GM12892 (cell line): Measurements from ENCODE around the gene CCDC88C.

Source experiments
- DNase-seq: peaks from one replicate; pipeline ENCODE4 v3.0.0; 2011; ENCODE audit not compliant: insufficient read length
- FAIRE-seq: peaks from 2 replicates; lab custom pipeline; 2011; peaks lifted over from hg19 to GRCh38; lab: Jason Lieb, UNC
- POLR2A ChIP-seq: IDR thresholded peaks from 2 replicates; pipeline ENCODE4 v1.6.1; 2011; ENCODE audit warnings: low read depth, low read length, control low read depth
- POLR2AphosphoS5 ChIP-seq: IDR thresholded peaks from 2 replicates; pipeline ENCODE4 v1.6.1; 2011; ENCODE audit warnings: low read depth, low read length, control low read depth
- TAF1 ChIP-seq: IDR thresholded peaks from 2 replicates; pipeline ENCODE4 v1.6.1; 2011; ENCODE audit warnings: low read depth, mild to moderate bottlenecking, control low read depth, low read length, borderline replicate concordance

Gene CCDC88C

DNA sequence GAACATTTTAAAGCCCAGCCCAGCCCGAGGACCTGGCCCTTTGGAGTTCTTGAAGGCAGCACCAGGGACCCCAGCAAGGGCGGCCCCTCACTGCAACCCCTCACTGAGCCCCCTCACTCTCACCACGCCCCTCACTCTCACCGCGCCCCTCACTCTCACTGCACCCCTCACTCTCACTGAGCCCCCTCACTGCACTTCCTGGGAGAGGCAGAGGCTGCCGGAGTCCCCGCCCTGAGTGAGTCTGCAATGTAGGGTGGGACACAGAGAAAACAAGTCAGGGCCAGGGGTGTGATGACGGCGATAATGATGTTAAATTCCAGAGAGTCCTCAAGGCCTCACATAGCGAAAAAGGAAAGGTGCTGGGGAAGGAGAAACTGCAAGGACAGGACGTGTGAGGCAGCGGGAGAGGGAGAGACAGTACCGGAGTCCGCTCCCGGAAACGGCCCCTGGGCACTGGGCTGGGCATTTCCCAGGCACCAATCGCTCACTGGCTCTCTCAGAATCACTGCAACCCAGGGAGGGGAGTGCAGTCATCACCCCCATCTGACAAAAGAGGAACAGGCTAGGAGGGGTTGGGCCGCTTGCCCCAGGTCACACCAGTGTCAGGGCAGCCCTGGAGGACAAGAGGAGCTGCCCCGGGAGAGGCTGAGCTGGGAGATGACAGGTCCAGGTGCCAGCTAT is 24.9 kb downstream of the CCDC88C start:
- DNase-seq (peak; percentile 45), FAIRE-seq (peak; percentile 88)
- TF ChIP-seq POLR2AphosphoS5 (no peak), TAF1 (no peak), POLR2A (no peak)

DNA sequence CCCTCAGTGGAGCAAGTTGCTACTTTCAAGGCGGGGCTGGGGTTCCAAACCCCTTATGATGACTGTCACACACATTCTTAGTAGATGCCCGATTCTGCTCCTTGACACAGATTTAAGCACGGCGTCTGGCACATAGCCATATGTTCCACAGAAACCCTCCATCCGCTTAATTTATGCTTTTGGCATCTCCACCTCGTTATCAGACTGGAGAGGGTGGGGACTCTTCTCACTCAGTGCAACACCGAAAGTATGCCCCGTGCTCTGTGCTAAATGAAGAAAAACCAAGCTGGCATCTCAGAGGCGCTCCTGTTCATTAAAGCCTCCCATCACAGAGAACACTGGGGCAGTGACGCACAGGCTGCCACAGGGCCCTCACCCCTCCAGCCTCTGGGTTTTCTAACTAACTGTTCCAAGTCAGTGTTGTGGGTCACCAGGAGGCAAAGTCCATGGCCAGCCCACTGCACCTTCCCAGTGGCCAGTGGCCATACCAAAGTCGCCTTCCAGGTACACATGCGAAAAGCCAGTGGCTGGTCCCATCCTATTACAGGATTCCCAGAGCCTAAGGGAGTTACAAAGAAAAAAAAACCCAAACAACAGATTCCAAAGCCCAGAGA is 27.3 kb downstream of the CCDC88C start:
- TF ChIP-seq TAF1 (no peak), POLR2AphosphoS5 (no peak), POLR2A (no peak)
- FAIRE-seq (no peak), DNase-seq (no peak)

DNA sequence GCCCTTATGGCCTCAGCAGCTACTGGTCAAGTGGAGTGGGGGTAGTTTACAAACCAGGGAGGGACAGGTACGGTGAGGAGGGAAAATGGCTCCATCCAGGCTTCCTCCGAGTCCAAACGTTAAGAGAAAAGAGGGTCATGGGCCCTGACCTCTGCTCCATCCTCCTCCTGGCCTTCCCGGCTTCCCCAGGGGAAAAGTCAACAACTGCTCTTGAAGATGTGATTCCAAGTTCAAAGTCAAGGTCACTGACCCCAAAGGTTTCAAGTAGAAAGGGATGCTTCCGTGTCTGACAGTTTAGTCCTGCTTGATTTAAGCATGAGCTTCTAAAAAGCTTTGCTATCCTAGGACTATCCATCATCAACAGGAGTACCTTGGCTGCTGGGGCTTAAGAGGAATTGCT is 28.5 kb downstream of the CCDC88C start:
- DNase-seq (no peak), FAIRE-seq (peak; percentile 14)
- TF ChIP-seq POLR2A = no peak
- TF ChIP-seq POLR2AphosphoS5 = no peak

DNA sequence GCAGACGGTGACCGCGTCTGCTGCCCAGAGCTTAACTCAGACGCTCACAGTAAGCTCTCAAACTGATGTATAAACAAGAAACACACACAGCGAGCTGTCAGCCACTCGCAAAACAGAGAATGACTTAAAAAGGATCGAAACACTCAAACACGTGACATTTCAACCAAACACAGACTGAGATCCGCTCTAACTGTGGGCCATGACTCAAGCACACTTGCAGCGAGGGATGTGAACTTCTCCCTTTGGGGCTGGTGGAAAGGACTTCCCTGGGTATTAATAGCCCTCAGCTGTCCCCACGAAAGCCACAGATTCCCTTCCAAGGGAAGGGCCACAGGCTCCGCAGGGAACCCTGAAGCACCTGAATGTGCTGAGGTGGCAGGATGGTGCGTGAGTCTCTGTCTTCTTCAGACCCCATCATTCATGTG is 29.1 kb downstream of the CCDC88C start:
- TF ChIP-seq TAF1 (no peak), POLR2AphosphoS5 (no peak), POLR2A (peak; percentile 35; the same call in 1 of the 2 replicates)
- FAIRE-seq (peak; percentile 83), DNase-seq (no peak)

DNA sequence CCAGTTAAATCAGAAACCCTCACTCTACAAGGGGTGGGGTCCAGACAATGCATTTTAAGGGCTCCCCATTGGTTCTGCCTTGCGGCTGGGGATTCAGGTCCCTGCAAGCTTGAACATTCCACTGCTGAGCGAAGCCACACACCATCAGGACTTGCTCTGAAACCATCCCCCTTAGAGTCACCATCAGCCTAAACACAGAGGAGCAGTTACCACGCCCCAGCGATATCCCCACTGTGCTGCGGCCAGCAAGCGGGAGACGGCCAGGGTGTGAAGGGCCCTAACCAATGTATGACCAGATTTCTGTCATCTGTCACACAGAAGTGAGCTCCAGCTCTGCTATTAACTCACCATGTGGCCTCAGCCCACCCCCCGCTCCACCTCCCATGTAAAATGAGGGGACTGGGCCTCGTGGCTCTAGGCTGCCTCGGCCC is 29.7 kb downstream of the CCDC88C start:
- no peak for DNase-seq
- no peak for FAIRE-seq
- TF ChIP-seq TAF1 (no peak), POLR2AphosphoS5 (no peak), POLR2A (no peak)

DNA sequence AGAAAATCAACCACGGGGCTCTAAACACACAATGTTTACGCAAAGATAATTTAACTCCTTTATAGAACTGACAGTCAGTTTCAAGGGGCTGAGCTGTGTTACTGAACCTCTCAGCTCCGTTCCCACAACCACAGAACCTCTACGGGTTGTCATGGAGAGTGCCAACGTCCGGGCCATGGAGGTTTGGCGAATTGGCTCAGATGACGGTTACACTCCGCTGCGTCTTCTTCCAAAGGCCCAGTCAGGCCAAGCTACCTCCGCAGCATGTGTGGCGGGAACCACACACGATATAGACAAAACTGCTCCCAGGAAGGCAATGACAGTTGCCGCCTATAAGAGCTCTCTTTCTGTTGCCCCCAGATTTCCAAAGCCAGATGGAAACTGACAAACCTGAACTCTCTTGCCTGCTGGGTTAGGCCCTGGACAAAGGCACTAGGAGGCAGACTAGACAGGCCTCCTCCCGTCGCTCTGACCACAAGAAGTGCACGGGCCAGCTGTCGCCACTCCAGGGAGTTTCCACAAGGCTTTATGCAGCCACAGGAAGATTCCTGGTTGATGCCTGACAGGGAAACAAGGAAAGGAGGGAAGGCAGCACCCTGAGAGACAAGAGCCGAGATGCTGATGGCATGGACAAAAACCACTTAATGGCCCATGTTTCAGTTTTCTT is 30.3 kb downstream of the CCDC88C start:
- TF ChIP-seq POLR2AphosphoS5 (no peak), TAF1 (no peak)
- no peak for DNase-seq
- no peak for FAIRE-seq

DNA sequence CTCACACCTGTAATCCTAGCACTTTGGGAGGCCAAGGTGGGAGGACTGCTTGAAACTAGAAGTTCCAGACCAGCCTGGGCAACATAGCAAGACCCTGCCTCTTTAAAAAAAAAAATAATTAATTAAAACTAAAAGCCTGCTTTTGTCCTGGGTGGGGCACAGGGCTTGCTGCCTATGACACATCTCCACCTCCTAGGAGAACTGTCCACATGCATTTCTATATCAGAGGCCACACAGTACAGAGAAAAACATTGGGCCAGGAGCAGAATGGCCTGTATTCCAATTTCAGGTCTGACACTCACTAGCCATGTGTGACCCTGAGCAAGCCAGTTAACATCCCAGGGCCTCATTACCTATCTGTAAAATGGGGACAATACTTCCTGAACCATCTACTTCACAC is 31.9 kb downstream of the CCDC88C start:
- TF ChIP-seq POLR2A (no peak), TAF1 (no peak), POLR2AphosphoS5 (no peak)
- no peak for DNase-seq
- no peak for FAIRE-seq

DNA sequence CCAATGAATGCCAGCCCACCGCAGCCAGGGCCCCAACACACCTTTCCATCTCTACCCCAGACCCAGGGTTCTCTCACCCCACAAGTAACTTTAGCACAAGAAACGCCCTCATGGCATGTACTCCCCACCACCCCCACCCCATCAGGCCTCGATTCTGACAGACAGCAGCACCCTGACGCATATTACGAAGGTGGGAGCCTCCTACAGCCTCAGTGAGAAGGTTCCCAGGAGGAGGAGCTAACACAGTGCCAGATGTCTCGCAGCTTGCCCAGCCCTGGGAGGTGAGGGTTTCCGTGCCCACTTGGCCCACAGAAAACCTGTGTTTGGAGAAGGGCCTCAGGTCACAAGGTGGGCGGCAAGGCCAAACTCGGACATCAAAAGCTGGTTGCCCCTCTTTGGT is 32.4 kb downstream of the CCDC88C start:
- DNase-seq = no peak
- FAIRE-seq = no peak
- no peak for TF ChIP-seq TAF1

DNA sequence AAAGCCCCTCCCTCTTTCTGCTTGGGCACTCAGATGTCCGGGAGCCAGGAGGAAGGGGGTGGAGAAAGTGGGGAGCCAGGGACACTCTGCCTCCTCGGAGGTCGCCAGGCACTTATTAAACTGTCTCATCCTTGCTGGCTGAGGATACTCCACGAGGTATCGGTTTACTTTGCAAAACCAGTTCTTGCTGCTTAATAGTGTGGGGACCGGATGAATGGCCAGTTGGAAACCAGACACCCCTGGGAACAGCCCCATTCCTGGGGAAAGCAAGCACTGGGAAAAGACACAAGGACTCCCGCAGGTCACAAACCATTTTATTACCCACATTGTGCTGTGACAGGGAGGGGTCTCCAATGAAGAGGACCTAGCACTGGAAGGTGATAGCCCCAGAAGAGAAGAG is 34.2 kb downstream of the CCDC88C start:
- no peak for FAIRE-seq
- no peak for DNase-seq
- TF ChIP-seq TAF1 (no peak), POLR2A (no peak), POLR2AphosphoS5 (no peak)

DNA sequence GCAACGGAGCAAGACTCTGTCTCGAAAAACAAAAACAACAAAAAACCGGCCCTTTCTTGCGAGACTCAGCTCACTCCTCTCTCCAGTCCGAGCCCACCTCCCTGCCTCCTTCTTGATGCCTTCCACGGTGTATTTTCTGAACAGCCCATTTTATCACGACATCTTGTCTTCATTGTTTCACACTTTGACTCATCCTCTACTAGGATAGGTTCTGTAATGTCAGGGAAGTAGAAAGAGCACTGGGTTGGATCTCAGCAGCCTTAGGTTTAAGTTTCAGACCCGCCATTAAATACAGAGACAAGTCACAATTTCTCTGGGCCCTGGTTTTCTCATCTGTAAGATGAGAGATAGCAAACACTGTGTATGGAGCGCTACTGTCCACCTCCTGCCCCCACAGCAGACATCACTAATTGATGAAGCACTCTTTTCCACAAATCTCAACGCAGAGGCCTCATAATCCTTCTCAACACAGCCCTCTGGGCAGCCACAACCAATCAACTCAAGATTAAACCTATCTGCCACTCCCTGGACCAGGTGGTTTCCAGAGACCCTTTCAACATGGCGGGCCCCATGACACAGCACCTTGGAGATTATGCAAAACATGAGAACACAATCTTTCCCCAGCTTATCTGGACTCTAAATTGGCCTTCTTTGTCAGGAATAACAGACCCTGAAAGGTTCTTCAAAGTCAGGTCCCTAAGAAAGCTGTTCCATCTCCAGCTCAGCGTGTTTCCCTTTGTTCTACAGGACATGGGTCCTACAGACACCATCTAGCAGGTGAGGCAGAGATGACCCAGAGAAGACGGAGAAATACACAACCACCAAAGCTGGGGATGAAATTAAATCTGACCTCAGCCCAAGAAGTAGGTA is 35.6 kb downstream of the CCDC88C start:
- FAIRE-seq (peak; percentile 66), DNase-seq (no peak)
- TF ChIP-seq POLR2AphosphoS5 = no peak
- TF ChIP-seq TAF1 = no peak
- no peak for TF ChIP-seq POLR2A

DNA sequence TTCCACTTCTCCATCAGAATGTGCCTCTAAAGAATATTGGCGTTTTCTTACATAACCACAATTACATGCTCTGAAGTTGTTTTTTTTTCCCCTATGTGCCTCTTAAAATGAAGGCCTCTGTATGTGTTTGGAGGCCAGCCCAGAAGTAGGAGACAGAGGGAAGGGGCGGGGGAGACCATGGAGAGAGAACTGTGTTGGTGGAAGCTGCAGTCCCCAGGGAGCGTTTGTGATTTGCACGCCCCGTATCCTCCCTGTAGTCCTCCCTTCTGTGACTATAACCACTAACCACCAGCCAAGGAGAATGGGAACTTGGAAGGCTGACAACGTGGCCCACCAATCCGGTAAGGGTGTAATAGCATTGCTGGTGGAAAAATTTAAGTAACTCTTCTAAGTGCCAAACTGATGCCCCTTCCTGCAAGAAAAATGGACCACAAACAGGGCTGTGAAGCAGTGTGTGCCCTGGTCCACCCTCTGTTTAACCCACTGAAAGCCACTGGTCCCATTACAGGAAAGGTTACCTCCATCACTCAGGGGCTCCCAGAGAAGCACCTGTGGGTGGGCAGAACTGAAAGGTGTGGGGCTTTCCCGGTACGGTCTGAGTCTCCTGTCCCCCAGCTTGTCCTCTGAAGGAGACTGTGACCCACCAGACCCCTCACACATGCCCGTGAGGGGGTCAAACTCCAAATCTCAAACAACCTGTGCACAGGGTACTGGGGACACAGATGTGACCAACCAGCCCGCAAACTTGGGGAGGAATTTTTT is 36.8 kb downstream of the CCDC88C start:
- DNase-seq (no peak), FAIRE-seq (peak; percentile 85)
- TF ChIP-seq TAF1 = no peak
